ENCODE results near the gene ACOT8. TPM values are rescaled to one million over a fixed set of nuclear protein-coding genes. Genes with fewer than 3 reads are reported as not detected.

Gene ACOT8
- total RNA-seq, 1 donor from 2014 or later = 32.1 TPM

- H3K27me3 ChIP-seq (ENCODE audit: low read depth) = no peaks in the 10 kb centered on the region
- no peak overlapping the region for H3K27ac ChIP-seq (replicated peaks)
- peaks cover 79% of the 10 kb centered on the region for H3K36me3 ChIP-seq
- intact Hi-C loops (cut with micrococcal nuclease) = no loop called here
- no peaks in the 10 kb centered on the region for H3K4me1 ChIP-seq
- TF ChIP-seq, protein P1, sequence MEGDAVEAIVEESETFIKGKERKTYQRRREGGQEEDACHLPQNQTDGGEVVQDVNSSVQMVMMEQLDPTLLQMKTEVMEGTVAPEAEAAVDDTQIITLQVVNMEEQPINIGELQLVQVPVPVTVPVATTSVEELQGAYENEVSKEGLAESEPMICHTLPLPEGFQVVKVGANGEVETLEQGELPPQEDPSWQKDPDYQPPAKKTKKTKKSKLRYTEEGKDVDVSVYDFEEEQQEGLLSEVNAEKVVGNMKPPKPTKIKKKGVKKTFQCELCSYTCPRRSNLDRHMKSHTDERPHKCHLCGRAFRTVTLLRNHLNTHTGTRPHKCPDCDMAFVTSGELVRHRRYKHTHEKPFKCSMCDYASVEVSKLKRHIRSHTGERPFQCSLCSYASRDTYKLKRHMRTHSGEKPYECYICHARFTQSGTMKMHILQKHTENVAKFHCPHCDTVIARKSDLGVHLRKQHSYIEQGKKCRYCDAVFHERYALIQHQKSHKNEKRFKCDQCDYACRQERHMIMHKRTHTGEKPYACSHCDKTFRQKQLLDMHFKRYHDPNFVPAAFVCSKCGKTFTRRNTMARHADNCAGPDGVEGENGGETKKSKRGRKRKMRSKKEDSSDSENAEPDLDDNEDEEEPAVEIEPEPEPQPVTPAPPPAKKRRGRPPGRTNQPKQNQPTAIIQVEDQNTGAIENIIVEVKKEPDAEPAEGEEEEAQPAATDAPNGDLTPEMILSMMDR (IDR thresholded peaks at IDR 0.05; ENCODE audit: borderline replicate concordance) = no peak
- no peaks in the 10 kb centered on the region for H3K9me3 ChIP-seq (replicated peaks)
- no peak overlapping the region for H3K4me3 ChIP-seq
- no peak for DNase-seq
Measured at GRCh38 chr20:45899046-45899835, 42.0 kb upstream of the ACOT8 start.

GRCh38 chr20:45898285-45898684, 41.1 kb upstream of the ACOT8 start:
- H3K27ac ChIP-seq (replicated peaks) = no peak overlapping the region
- H3K36me3 ChIP-seq = peaks cover 88% of the 10 kb centered on the region
- TF ChIP-seq, protein P1 (IDR thresholded peaks at IDR 0.05; ENCODE audit: borderline replicate concordance) = no peak
- intact Hi-C loops (cut with micrococcal nuclease) = no loop called here
- no peaks in the 10 kb centered on the region for H3K4me1 ChIP-seq
- H3K9me3 ChIP-seq (replicated peaks) = no peaks in the 10 kb centered on the region
- no peak for DNase-seq
- no peak overlapping the region for H3K4me3 ChIP-seq
- no peaks in the 10 kb centered on the region for H3K27me3 ChIP-seq (ENCODE audit: low read depth)

GRCh38 chr20:45897692-45898091, 40.5 kb upstream of the ACOT8 start:
- H3K27ac ChIP-seq (replicated peaks) = no peak overlapping the region
- H3K27me3 ChIP-seq (ENCODE audit: low read depth) = no peaks in the 10 kb centered on the region
- TF ChIP-seq, protein P1 (IDR thresholded peaks at IDR 0.05; ENCODE audit: borderline replicate concordance) = no peak
- no peaks in the 10 kb centered on the region for H3K9me3 ChIP-seq (replicated peaks)
- intact Hi-C loops (cut with micrococcal nuclease) = no loop called here
- peaks cover 5% of the 10 kb centered on the region for H3K4me1 ChIP-seq
- no peak for DNase-seq
- H3K4me3 ChIP-seq = no peak overlapping the region
- peaks cover 93% of the 10 kb centered on the region for H3K36me3 ChIP-seq

GRCh38 chr20:45897289-45897688, 40.1 kb upstream of the ACOT8 start:
- Histone ChIP-seq H3K9me3 (replicated peaks) (no peaks in the 10 kb centered on the region), H3K27me3 (ENCODE audit: low read depth) (no peaks in the 10 kb centered on the region), H3K4me1 (peaks cover 9% of the 10 kb centered on the region), H3K36me3 (peaks cover 93% of the 10 kb centered on the region), H3K27ac (replicated peaks) (no peak overlapping the region), H3K4me3 (no peak overlapping the region)
- TF ChIP-seq, protein P1 (IDR thresholded peaks at IDR 0.05; ENCODE audit: borderline replicate concordance) = no peak
- intact Hi-C loops (cut with micrococcal nuclease) = no loop called here
- no peak for DNase-seq

DNA sequence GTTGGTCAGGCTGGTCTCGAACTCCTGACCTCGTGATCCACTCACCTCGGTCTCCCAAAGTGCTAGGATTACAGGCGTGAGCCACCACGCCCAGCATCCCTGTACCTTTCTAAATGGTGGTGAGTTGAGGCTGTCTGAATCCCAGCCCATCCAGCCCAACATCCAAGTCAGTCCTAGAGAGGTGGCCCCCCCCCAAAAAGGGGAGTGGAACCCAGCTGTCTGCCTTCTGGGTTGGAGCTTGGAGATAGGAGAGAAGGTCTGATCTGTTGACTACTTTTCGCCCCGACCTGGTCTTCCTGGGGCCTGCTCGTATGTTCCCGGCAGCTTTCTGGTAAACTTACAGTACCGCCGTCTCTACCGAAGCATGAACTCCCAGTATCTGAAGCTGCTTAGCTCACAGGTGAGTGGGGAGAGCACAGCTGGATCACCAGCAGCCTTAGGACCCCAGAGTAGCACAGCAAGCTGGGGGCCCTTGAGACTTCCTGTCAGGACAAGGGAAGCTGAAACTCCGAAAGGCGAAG, 39.5 kb upstream of the ACOT8 start:
- Histone ChIP-seq H3K27me3 (ENCODE audit: low read depth) (no peaks in the 10 kb centered on the region), H3K9me3 (replicated peaks) (no peaks in the 10 kb centered on the region), H3K4me3 (no peak overlapping the region), H3K36me3 (peaks cover 89% of the 10 kb centered on the region), H3K4me1 (peaks cover 15% of the 10 kb centered on the region), H3K27ac (replicated peaks) (no peak overlapping the region)
- TF ChIP-seq, protein P1 (IDR thresholded peaks at IDR 0.05; ENCODE audit: borderline replicate concordance) = no peak
- DNase-seq = no peak
- intact Hi-C loops (cut with micrococcal nuclease) = no loop called here
